Activated CD4-positive, alpha-beta memory T cell treated with anti-CD3 and anti-CD28 coated beads for 36 hours (primary cell): ENCODE measurements around the gene CTNNA1. TPM values are rescaled to one million over a fixed set of nuclear protein-coding genes. Genes with fewer than 3 reads are reported as not detected.

Experiments used
- CTCF ChIA-PET: fragments of 350-600 bp; sonication (Branson Sonifier 250); formaldehyde crosslinking; loops from one replicate; lab custom pipeline; 2021; ENCODE audit warnings: antibody characterized with exemption, inconsistent platforms; lab: Charles Lee
- POLR2A ChIA-PET: fragments of 350-600 bp; sonication (Branson Sonifier 250); formaldehyde crosslinking; loops from one replicate; lab custom pipeline; 2021; ENCODE audit warnings: antibody characterized with exemption; lab: Charles Lee
- DNase-seq: peaks from one replicate; pipeline ENCODE4 v3.0.0-alpha.2; 2020
- H3K27ac Mint-ChIP-seq: one replicate; pipeline ENCODE4 v1.8.0; 2021; ENCODE audit warnings: mixed read lengths
- H3K27me3 Mint-ChIP-seq: one replicate; pipeline ENCODE4 v1.8.0; 2021; ENCODE audit warnings: mixed read lengths
- H3K36me3 Mint-ChIP-seq: one replicate; pipeline ENCODE4 v1.8.0; 2021; ENCODE audit warnings: mixed read lengths
- H3K4me1 Mint-ChIP-seq: one replicate; pipeline ENCODE4 v1.8.0; 2021; ENCODE audit warnings: low read depth, mixed read lengths
- H3K4me3 Mint-ChIP-seq: one replicate; pipeline ENCODE4 v1.8.0; 2021; ENCODE audit warnings: mild to moderate bottlenecking, mixed read lengths
- H3K9me3 Mint-ChIP-seq: one replicate; pipeline ENCODE4 v1.8.0; 2021; ENCODE audit warnings: mixed read lengths
- intact Hi-C: fragments of 100-400 bp; cut with micrococcal nuclease; formaldehyde crosslinking; loops from one replicate; pipeline ENCODE4 v1.15.1; 2023
- total RNA-seq, 2 experiments: library from RNA; stranded (reverse); gene quantifications; one replicate each; pipeline ENCODE4 v1.2.3, GENCODE V29; 2021

CTNNA1 gene
- total RNA-seq, 2 experiments from 2014 or later = 82.8 to 89.5 TPM

DNA sequence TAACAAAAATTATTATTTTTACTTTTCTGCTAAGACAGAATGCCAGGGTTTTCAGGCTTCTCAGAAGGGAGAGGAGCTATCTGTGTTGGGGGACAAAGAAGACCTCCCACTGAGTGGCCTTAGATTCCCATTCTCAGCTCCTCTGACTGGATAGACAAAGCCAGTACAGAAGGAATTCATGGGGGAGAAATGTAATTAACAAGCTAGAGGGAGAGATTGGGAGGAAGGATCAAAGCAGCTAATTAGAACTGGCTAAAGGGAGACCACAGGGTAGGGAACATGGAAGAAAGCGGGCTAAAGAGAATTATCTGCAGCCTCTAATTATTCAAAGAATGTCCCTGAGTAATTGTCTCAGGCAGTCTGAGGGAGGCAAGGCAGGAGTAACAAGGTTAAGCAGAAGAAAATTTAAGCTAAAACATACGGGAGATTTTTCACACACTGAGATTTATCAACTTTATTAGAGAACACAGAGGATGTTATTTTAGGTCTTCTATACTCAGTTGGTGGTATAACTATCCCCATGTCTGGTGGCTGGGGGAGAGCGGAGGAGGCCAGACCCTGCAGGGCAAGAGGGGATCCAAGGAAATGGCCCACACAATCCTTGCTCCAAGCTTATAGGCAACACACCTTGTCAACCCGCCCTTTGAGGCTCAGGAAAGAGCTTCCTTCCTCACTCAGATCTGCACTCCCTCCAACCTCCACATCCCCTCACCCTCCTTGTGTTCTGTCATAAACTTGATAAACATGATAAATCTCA lies 209.6 kb downstream of the CTNNA1 start:
- H3K27me3 Mint-ChIP-seq = no peaks in the 10 kb centered on the region
- DNase-seq = no peak
- POLR2A ChIA-PET = no interaction called here
- H3K4me3 Mint-ChIP-seq = no peak overlapping the region
- no peaks in the 10 kb centered on the region for H3K4me1 Mint-ChIP-seq
- no peak overlapping the region for H3K27ac Mint-ChIP-seq
- CTCF ChIA-PET = interaction anchor here (0.7 kb wide), 1 partner anchor 12 kb away, joined by 4 read pairs; no protein-coding TSS in a partner anchor
- no peaks in the 10 kb centered on the region for H3K9me3 Mint-ChIP-seq
- no peaks in the 10 kb centered on the region for H3K36me3 Mint-ChIP-seq
- intact Hi-C loops = no loop called here

DNA sequence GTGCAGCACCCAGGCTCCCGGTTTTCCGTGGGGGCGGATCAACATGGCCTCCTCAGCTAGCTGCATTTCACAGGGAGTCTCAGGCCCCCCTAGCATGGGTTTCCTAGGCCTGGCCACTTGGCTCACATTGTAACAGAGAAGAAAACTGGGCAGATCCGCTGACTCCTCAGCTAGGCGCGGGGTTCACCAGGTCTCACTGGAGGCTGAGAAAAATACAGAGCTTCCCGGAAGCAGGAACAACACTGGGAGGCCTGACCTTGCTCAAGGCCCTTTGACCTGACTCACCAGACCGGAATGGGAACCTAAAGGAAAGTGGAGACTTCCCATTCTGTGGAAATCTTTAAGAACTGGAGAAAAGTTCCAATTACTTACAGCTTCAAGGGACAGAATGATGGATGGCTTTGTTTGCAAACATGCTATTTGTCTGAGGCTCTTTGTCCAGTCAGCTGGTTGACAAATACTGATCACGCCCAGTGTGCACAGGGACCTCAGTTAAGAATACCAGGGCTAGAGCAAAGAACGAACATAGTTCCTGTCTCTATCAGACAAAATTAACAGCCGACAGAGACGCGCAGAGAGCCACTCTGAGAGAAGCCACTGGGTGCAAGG lies 210.6 kb downstream of the CTNNA1 start:
- ChIA-PET CTCF (no interaction called here), POLR2A (no interaction called here)
- no peaks in the 10 kb centered on the region for H3K9me3 Mint-ChIP-seq
- no peak overlapping the region for H3K27ac Mint-ChIP-seq
- DNase-seq = no peak
- H3K4me3 Mint-ChIP-seq = no peak overlapping the region
- no peaks in the 10 kb centered on the region for H3K4me1 Mint-ChIP-seq
- no peaks in the 10 kb centered on the region for H3K36me3 Mint-ChIP-seq
- no peaks in the 10 kb centered on the region for H3K27me3 Mint-ChIP-seq
- intact Hi-C loops = no loop called here

DNA sequence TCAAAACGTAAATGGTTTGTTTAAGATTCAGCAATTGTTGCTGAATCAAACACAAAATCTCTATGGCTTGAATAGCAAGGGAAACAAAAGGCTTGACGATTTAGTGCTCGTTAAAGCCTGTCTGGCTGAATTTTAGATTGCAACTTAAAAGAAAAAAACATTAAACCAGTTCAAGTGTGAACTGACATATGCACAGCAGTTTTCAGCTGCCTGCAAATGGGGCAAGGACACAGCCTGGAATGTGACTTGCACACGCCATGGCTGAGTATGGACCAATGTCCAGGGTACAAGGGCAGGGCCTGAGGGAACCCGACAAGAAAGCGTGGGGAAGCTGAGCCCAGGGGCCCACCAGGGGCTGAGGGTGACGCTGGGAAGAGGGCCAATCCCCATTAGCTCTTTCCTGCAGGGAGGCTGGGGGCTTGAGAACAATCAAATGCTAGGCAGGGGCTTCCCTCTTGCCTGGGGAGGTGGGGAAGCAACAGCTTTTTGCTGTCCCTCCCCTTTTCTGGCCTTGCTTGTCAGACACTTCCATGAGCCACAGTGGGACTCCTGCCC lies 211.5 kb downstream of the CTNNA1 start:
- DNase-seq = no peak
- CTCF ChIA-PET = no interaction called here

DNA sequence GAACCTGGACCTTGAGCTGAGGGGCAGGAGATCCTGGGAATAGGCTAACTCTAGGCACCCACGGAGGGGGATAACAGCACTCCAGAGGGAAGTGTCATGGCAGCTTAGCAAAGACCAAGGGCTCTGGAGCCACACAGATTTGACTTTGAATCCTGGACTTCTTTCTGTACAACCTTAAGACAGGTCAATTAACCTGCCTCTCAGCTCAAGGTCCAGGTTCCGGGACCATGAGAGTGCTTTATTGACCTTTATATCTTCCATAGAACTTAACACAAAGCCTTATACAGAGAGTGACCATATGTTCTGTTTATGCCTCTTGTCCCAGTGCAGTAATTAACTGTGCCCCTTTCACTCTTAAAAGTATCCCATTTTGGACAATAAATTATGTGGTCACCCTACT lies 212.4 kb downstream of the CTNNA1 start:
- Mint-ChIP-seq H3K27me3 (no peaks in the 10 kb centered on the region), H3K4me1 (no peaks in the 10 kb centered on the region), H3K27ac (no peak overlapping the region), H3K9me3 (no peaks in the 10 kb centered on the region), H3K36me3 (no peaks in the 10 kb centered on the region), H3K4me3 (no peak overlapping the region)
- intact Hi-C loops = no loop called here
- ChIA-PET POLR2A (no interaction called here), CTCF (no interaction called here)
- DNase-seq = no peak

More for the DNA sequence above, 211.5 kb downstream of the CTNNA1 start:
- POLR2A ChIA-PET = no interaction called here
- Mint-ChIP-seq H3K9me3 (no peaks in the 10 kb centered on the region), H3K27ac (no peak overlapping the region), H3K36me3 (no peaks in the 10 kb centered on the region), H3K4me3 (no peak overlapping the region), H3K27me3 (no peaks in the 10 kb centered on the region), H3K4me1 (no peaks in the 10 kb centered on the region)
- intact Hi-C loops = no loop called here

DNA sequence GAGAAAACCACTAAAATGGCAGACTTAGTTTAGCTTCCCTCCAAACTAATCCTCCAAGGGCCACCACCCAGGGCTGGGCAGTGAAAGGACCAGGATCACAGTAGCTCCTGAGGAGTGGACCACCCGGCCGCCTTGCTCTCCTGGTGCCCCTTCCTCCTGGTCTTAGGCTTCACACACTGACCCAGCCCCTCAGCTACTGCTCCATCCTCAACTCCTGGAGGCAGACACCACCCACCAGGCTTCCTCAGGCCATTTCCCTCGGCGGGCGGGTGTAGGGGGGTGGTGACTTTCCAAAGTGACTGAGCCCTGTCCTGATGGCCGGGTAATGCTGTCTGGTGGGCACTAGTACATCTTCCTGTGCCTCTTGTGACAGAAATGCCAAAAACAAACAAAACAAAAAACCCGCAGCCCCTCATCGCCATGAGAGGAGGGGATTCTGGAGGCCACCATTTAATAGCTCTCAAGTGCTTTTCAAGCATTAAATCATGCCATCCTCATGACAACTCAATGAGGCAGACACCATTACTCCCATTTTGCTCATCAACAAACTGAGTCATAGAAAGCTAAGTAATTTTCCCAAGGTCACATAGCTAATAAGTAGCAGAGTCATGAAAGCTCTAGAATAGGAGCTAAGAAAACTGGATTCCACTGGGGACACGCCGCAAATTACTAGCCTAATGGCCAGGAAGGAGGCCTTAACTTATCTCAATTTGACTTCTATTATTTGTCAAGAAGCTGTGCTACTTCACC lies 213.2 kb downstream of the CTNNA1 start:
- intact Hi-C loops = no loop called here
- CTCF ChIA-PET = no interaction called here

DNA sequence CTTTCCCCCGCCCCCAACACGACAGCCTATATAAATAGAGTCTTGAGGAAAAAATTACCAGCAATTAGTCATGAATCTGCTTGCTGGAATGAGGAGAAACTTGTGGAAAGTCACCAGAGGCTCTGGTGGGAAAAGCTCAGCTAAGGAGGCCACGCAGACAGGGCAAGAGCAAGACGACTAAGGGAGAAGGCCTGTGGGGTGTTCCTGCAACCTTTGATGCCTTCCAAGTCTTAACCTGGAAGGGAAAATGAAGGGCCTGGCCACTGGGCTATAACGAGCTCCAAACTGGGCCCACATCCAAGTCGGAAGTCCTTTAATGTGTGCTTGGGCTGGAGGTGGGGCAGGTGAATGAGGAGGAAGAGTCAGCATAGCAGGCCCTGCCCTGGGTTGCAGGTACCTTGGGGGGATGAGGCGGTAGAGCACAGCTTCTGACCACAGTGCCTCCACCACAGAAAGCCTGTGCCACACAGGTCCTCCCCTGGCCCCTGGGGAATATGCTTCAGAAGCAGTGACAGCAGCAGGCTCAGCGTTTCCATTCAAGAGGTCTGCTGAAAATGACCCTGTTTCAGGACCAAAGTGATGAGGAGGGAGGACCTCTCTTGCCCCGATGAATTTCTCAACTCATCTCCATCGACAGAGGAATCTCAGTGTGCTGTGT lies 214.7 kb downstream of the CTNNA1 start:
- Mint-ChIP-seq H3K27ac (no peak overlapping the region), H3K4me1 (no peaks in the 10 kb centered on the region), H3K9me3 (no peaks in the 10 kb centered on the region), H3K4me3 (no peak overlapping the region), H3K27me3 (no peaks in the 10 kb centered on the region), H3K36me3 (no peaks in the 10 kb centered on the region)
- ChIA-PET POLR2A (no interaction called here), CTCF (no interaction called here)
- no peak for DNase-seq
- intact Hi-C loops = no loop called here

More for the DNA sequence above, 213.2 kb downstream of the CTNNA1 start:
- Mint-ChIP-seq H3K36me3 (no peaks in the 10 kb centered on the region), H3K4me1 (no peaks in the 10 kb centered on the region), H3K4me3 (no peak overlapping the region), H3K27me3 (no peaks in the 10 kb centered on the region), H3K9me3 (no peaks in the 10 kb centered on the region), H3K27ac (no peak overlapping the region)
- no peak for DNase-seq
- POLR2A ChIA-PET = no interaction called here

DNA sequence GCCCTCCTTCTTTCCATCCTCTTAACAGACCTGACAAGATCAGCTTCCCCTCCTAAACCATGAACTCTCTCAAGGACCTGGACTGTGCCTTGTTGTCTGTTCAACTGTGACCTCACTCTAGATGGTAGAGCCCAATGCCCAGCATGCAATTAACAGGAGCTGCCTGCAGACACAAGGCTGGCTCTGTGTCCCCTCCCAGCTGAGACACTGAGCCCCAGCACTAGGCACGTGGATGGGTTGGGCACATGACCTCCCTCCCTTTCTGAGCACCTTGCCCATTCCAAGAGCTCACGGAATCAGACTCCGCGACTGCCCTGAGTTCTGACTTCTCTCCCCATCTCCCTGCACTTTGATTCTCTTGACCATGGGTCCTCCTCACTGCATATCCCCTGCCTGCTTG lies 215.4 kb downstream of the CTNNA1 start:
- POLR2A ChIA-PET = no interaction called here
- Mint-ChIP-seq H3K27ac (no peak overlapping the region), H3K4me1 (no peaks in the 10 kb centered on the region), H3K9me3 (no peaks in the 10 kb centered on the region), H3K4me3 (no peak overlapping the region), H3K27me3 (no peaks in the 10 kb centered on the region), H3K36me3 (no peaks in the 10 kb centered on the region)
- intact Hi-C loops = no loop called here
- DNase-seq = no peak
- CTCF ChIA-PET = no interaction called here

DNA sequence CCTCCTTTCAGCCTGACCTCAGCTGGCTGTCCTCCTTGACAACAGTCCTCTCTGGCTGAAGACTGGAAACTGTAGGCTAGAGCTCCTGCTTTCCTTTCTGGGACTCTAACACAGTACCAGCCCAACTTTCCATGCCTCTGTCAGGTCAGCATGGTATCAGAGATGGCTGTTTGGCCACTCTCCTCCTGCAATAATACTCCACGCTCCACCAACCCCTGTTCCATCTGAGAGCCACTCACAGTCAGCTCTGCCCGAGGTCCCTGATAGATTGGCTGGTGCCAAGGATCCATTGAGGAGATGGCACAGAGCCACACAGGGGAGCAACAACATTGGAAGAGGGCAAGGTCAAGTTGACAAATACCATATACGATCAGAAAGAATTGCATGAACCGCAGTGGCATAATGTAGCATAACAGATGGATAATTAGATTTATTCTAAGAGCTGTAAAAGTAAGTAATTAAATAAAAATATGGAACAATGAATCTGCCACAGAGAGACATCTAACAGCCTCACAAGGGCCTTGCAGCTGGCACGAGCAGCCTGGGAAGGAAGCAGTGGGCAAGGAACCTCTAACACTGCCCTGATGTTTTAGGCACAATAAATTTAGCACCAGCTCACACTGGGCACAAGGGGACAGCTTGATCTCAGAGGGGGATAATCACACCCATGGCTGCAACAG lies 216.2 kb downstream of the CTNNA1 start:
- Mint-ChIP-seq H3K27ac (no peak overlapping the region), H3K27me3 (no peaks in the 10 kb centered on the region), H3K4me3 (no peak overlapping the region), H3K9me3 (no peaks in the 10 kb centered on the region), H3K36me3 (no peaks in the 10 kb centered on the region), H3K4me1 (no peaks in the 10 kb centered on the region)
- no peak for DNase-seq
- ChIA-PET CTCF (no interaction called here), POLR2A (no interaction called here)
- intact Hi-C loops = no loop called here

DNA sequence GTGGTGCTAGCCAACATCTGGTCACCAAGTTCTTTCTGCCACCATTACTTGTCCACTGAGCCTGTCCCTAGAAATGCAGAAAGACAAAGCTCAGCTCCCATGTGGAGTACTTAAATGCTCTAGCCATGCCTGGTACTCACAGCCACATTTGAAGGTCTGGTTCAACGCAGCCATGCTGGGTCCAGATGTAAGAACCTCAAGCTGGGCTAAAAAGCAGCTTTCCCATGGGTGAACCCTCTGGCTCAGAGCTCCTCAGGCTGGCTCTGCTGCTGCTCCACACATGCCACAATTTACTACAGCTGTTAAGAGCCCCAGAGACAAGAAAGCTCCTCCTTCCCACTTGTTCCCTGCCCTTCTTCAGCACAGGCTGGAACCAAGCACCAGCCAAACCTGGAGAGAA lies 219.0 kb downstream of the CTNNA1 start:
- POLR2A ChIA-PET = no interaction called here
- CTCF ChIA-PET = no interaction called here
- intact Hi-C loops = no loop called here

DNA sequence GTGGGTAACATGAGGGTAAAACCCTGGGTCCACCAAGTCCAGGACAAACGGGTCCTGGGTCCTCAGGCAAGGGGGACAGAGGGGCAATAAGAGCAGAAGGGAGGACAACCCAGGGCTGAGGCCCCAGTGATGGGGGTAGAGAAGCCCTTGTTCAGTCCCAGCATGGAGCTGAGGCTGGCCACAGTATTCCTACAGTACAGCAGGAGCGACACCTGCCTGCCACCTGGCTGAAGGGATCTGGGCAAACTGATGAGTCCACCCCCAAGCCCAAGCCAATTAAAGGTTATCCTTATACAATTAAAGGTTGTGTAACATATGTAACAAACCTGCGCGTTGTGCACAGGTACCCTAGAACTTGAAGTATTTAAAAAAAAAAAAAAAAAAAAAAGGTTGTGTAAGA lies 219.6 kb downstream of the CTNNA1 start:
- Mint-ChIP-seq H3K4me3 (no peak overlapping the region), H3K27me3 (no peaks in the 10 kb centered on the region), H3K4me1 (no peaks in the 10 kb centered on the region), H3K27ac (no peak overlapping the region), H3K9me3 (no peaks in the 10 kb centered on the region), H3K36me3 (no peaks in the 10 kb centered on the region)
- CTCF ChIA-PET = no interaction called here
- no peak for DNase-seq
- POLR2A ChIA-PET = no interaction called here
- intact Hi-C loops = no loop called here

More for the DNA sequence above, 219.0 kb downstream of the CTNNA1 start:
- Mint-ChIP-seq H3K4me1 (no peaks in the 10 kb centered on the region), H3K27me3 (no peaks in the 10 kb centered on the region), H3K9me3 (no peaks in the 10 kb centered on the region), H3K27ac (no peak overlapping the region), H3K4me3 (no peak overlapping the region), H3K36me3 (no peaks in the 10 kb centered on the region)
- DNase-seq = no peak

DNA sequence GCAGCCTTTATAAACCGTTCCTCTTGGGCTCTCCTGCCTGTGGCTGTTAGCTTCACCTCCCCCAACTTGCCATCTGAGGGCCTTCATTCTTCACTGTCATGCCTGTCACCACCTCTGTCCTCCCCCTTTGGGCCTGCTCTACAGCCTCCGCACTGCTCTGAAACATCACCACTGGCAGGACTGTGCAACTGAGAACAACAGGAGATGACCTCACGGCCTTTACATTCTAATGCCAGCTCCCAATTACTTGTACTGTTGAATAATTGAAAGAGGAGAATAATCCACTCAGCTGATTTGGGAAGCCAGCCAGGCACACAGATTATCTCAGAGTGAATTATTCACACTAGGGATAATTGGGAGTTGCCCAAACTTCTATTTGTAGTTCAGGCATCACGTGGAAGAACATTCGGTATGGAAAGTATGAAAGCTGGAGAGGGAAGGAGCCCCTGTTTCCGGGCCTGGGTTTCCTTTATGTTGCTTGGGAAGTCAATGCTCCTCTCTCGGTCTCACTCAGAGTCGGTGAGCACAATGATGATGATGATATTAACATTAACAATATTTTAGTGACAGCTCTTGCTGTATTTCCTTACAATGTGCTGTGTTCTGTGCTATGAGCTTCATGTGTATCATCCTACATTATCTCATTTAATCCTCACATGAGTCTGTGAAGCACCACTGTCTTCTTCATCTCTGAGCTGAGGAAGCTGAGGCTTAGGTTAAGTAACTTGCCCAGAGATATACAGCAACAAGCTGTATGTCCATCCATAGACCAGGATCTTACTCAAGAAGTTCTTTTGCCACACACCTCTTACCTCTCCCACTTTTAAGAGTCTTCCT lies 221.2 kb downstream of the CTNNA1 start:
- no peak overlapping the region for H3K4me3 Mint-ChIP-seq
- H3K27ac Mint-ChIP-seq = no peak overlapping the region
- no peaks in the 10 kb centered on the region for H3K9me3 Mint-ChIP-seq
- H3K4me1 Mint-ChIP-seq = no peaks in the 10 kb centered on the region
- H3K27me3 Mint-ChIP-seq = no peaks in the 10 kb centered on the region
- no peak for DNase-seq
- intact Hi-C loops = no loop called here
- ChIA-PET CTCF (interaction anchor here (0.9 to 1.0 kb wide), 2 partner anchors 12 to 288 kb away, joined by 3 to 4 read pairs; no protein-coding TSS in a partner anchor), POLR2A (no interaction called here)
- H3K36me3 Mint-ChIP-seq = no peaks in the 10 kb centered on the region
